ENCODE data around the gene NENF.
"Not testable (repeated sequence)": the region's sequence is repeated elsewhere in the genome, so short reads cannot be mapped to it uniquely, and the experiment has no call there.

The NENF gene

DNA sequence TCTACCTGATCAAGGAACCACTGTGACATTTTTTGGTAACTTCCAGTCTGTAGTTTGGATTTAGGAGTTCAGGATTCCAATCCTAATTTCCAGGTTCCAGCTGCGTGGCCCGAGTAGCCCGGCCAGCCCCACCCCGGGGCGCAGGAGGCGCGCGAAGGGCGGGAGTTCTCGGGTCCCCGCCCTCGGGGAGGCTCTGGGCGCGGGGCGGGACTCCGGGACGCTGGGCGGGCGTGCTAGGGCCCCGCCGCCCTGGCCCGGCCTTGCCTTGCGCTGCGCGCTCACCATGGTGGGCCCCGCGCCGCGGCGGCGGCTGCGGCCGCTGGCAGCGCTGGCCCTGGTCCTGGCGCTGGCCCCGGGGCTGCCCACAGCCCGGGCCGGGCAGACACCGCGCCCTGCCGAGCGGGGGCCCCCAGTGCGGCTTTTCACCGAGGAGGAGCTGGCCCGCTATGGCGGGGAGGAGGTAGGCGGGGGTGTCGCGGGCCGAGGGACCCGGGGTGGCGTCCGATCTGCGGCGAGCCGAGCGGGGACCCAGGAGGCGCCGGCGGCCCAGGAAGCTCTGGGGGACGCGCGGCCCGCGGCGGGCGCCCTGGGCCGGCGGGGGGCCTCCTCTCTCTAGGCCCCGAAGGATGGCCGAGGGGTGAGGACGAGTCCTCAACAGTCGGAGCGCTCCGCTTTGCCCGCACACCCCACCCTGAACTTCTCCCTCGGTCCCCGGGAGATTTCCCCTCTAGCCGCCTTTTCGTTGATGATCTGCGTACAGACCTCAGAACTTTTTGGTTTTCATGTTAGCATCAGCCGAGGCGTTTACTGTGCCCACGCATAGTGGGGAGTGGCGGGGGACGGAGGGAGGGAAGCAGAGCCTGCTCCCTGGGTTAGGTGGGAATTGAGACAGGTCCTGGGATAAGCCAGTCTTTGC is at the start of gene NENF:
NENF (plus strand) TSS at position 260 of the 916 bp plus-strand sequence; CDS start at position 284, 24 bp downstream.
- DNase-seq, result peak; percentile 43

DNA sequence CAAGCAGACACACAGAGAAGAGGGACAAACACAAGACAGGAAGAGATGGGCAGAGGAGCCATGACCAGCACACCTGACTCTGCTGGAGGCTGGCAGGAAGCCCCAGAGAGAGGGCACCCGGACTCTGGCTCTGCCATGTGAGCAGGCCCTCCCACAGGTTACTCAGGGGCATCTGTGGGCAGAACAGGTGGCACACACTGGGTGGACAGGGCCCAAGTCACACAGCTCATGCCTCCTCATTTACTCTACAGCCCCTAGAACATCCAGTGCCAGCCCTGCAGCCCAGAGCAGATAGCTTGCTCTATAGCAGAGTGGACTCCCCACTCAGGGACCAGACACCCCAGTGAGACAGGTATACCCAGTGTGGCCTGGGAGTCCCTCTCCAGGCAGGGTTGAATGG is 46.7 kb upstream of the NENF start:
- no peak for DNase-seq

DNA sequence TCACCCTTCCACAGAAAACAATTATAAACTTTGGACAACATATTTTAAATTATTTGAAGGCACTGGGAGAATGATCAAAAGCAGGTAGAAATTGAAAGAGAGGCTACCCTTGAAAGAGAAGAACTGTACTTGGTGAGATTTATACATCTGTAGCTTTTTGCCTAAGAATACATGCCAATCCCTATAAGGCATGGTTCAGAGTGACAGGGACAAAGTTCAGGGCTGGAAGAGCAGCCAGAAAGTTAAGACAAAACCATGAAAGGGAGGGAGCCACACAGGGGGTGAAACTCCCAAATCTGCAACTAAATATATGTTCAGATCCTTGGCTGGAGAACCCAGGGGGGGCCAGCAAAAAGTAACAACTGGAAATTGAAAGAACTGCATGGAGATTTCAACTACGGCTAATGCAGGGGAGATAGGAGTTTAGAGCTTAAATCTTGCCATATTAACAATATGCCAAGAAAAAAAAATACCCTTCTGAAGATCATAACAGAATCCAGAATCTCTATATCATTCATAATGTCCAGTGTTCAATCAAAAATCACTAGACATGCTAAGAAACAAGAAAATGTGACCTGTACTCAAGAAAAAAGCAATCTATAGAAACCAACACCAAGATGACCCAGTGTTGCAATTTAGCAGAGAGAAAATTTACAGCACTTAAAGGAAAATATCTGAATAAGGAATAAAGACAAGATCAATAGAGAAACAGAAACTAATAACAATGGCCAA is 43.6 kb upstream of the NENF start:
- no peak for DNase-seq

DNA sequence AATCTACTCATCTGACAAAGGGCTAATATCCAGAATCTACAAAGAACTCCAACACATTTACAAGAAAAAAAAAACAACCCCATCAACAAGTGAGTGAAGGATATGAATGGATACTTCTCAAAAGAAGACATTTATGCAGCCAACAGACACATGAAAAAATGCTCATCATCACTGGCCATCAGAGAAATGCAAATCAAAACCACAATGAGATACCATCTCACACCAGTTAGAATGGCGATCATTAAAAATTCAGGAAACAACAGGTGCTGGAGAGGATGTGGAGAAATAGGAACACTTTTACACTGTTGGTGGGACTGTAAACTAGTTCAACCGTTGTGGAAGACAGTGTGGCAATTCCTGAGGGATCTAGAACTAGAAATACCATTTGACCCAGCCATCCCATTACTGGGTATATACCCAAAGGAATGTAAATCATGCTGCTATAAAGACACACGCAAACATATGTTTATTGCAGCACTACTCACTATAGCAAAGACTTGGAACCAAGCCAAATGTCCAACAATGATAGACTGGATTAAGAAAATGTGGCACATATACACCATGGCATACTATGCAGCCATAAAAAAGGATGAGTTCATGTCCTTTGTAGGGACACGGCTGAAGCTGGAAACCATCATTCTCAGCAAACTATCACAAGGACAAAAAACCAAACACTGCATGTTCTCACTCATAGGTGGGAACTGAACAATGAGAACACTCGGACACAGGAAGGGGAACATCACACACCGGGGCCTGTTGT is 36.9 kb upstream of the NENF start:
- DNase-seq, result not testable (repeated sequence)

DNA sequence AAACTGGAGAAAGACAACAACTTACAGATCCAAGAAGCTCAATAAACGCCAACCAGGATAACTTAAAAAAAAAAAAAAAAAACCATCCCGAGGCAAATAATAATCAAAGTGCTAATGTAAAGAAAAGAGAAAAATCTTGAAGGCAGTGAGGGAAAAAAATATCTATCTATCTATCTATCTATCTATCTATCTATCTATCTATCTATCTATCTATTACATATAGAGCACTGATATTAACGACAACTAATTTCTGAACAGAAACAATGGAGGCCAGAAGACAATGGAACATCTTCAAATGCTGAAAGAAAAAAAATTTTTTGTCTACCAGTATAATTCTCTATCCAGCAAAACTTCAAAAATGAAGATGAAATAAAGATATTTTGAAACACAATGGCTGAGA is 36.1 kb upstream of the NENF start:
- DNase-seq, result no peak

DNA sequence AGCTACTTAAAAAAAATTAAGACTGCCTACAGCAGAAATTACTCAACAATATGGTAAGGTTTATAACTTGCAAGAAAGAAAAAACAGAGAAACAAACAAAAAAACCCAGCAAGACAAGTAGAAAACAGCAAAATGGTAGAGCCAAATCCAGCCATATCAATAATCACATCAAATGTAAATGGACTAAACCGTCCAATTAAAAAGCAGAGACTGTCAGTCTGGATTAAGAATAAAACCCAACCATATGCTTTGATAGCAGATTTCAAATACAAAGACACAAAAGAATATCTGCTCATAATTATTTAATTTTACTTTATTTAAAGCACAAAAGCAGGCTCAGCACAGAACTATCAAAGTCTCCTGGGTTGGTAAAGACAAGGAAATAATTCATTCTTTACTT is 35.5 kb upstream of the NENF start:
- DNase-seq, result no peak

DNA sequence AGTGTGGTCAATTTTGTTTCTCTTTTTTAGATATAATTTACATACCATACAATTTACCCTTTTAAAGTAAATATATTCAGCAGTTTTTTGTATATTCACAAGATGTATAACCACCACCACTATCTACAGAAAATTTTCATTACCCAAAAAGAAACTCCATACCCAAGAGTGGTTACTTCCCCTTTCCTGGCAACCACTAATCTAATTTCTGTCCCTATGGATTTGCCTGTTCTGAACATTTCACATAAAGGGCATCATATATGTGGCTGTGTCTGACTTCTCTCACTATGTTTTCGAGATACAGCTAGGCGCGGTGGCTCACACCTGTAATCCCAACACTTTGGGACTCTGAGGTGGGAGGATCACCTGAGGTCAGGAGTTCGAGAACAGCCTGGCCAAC is 31.7 kb upstream of the NENF start:
- DNase-seq, result no peak

DNA sequence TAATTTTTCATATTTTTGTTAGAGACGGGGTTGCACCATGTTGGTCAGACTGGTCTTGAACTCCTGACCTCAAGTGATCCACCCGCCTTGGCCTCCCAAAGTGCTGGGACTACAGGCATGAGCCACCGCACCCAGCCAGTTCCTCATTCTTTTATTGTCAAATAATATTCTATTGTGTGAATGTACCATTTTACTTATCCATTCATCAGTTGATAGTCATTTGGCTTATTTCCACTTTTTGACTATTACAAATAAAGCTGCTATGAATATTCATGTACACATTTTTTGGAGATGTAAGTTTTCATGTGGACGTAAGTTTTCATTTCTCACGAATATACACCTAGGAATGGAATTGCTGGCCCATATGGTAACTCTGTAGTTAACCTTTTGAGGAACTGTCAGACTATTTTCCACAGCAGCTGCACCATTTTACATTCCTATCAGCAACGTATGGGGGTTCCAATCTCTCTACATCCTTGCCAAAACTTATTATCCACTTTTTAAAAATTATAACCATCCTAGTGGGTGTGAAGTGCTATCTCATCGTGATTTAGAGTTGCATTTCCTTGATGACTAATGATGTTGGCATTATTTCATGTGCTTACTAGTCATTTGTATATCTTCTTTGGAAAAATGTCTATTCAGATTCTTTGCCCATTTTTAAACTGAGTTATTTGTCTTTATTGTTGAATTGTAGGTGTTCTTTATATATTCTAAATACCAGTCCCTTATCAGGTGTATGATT is 30.7 kb upstream of the NENF start:
- DNase-seq, result no peak

DNA sequence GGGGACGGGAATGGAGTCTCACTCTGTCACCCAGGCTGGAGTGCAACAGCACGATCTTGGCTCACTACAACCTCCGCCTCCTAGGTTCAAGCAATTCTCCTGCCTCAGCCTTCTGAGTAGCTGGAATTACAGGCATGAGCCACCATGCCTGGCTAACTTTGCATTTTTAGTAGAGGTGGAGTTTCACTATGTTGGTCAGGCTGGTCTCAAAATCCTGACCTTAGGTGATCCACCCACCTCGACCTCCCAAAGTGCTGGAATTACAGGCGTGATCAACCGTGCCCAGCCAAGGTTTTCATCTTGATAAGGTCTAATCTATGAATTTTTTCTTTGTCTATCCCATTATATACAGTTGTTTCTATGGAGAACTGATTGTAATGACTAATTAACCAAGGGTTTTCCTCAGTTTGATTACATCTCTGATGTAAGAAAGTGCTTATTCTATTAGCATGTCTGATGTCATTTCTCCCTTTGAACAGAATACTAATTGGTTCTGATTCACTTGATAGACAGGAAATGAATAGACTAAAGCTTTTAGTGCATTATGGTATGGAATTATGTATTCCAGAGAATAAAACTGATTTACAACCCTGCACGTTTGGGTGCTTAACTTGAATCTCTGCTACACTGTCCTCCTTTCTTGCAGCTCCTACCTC is 29.9 kb upstream of the NENF start:
- no peak for DNase-seq

DNA sequence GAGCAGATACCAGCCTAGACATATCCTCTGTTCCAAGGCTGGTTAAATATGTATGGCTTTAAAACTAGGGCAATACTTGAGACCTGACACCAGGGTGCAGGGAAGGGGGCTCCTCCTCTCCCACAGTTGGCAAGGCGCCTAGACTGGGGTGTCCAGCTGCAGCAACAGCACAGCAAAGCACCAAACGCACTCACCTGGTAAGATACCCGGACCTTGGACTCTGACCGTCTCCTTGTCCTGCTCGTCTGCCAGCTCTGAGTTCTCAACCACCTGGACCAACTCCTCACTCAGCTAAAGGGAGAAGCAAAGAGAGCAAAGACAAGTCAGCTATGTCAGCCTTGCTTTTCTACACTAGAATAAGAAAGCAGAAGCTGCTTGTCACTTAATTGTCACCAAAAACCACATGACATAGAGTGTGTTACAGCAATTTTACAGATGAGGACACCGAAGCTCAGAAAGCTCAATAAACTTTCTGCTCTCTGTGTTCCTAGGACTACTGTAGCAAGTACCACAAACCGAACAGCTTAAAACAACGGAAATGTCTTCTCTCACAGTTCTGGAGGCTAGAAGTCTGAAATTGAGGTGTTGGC is 22.4 kb upstream of the NENF start:
- no peak for DNase-seq

DNA sequence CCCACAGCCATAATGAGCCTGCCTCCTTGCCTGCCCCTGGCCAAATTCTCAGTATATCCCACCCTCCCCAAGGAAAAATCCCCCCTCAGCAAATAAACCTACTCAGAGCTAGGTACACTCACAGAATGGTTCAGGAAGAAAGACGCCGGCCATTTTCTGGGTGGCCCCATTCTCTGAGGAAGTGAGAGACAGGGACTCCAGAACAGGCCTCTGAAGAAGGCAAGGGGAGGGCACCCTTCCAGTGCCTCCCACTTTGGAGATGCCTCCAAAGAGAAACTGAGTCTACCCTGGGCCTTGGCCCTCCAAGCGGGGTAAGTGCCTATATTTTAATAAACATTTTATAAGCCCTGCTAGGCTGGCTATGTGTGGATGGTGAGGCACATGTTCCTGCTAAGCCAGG is 20.3 kb upstream of the NENF start:
- no peak for DNase-seq

DNA sequence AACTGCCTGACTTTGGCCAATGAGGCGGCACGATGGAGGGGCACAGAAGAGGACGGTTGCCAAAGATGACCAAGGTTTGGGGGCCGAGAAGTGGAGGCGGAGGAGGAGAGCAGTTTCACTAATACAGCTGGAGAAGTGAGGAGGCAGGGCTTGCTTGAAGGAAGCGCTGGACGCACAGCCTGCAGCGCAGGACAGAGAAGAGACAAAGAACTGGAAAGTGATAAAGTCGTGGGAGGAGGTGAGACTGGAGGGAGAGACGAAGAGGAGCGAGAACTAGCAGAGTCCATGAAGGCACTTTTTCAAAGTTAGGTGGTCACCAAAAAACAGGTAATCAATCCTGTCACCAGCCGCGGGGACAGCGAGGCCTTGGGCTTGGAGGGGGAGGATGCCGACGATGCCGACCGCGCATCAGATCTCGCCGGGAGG is 18.8 kb upstream of the NENF start:
- no peak for DNase-seq

DNA sequence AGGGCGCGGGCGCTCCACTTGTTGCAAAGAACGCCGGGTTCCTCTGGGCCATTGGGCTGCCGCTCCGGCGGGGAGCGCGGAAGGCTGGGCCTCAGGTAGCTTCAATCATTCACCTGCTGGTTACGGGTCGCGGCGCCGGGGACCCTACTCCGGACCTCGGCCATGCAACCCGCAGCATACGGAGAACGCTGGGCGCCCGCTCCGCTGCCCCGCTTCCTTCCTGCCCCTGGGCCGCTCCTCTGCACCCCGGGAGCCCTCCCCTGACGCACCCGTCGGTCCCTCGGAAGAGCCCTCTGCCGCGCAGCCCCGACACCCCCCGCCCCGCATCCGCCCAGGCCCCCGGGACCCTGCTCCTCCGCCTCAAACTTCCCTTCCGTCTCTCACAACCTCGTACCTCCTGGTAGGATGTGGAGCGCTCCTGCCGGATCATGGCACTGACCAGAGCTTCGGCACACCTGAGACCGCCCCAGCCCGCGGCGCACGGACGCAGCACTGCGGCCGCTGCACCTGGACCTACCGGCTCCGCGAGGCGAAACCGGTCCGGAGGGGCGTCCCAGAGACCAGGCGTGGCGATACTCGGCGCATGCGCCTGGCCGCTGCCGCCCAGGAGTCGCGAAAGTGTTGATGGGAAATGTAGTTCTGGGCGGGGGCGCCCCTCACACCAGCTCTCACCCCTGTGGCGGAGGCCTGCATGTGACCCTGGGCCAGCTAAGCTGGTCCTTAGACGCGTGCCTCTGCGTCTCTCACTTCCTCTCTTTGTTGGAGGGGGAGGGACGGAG is 18.2 kb upstream of the NENF start, which contains the start of gene PACC1:
PACC1 (minus strand) TSS at position 559 of the 779 bp plus-strand sequence; CDS start at position 430, 129 bp downstream.
- peak; percentile 93 for DNase-seq

DNA sequence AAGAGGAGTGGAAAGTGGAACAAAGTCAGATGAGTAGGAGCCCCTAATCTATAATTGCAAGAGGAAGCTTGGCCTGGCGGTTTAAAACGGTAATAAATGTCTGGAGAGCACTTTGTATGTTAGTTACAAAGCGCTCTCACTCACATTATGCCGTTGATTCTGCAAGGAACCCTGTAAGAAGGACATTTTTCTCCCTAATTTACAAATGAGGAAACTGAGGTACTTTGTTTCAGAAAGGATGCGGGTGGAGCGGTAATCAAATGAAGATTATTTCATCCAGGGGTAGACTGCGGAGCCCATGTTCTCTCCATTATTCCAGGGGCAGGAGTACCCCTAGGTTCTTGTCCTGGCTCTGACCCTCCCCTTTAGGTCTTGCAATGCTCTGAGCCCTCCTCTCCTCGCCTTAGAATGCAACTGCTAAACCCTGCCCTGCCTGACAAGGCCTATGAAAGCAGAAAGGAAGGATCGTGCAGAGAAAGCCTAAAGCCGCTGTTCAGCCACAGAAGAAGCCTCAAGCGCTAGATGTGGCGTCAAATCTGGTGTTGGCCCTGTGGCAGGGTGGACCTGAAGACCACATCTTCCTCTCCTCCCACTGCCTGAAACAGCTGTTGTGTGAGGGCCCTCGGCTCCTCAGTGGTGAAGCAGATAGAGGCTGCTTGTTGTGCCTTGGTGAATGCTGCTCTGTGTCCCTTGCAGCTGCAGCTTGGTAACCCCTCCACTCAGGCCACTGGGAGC is 17.4 kb upstream of the NENF start:
- DNase-seq, result no peak

DNA sequence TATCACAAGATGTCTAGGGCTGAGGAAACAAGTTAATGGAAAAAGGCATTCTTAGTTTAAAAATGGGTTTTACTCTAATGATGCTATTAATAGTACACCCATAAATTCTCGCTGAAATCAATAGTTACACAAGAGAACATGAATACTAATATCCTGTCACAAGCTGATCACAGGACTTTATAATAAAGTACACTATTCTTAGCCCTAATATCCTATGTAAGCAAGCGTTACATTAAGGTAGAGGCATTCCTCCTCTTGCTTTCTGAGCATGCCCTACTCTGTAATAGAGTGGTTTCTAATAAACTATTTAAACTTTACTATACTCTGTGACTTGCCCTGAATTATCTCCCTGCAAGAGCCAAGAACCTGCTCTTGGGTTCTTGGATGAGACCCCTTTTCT is 11.6 kb upstream of the NENF start:
- no peak for DNase-seq

DNA sequence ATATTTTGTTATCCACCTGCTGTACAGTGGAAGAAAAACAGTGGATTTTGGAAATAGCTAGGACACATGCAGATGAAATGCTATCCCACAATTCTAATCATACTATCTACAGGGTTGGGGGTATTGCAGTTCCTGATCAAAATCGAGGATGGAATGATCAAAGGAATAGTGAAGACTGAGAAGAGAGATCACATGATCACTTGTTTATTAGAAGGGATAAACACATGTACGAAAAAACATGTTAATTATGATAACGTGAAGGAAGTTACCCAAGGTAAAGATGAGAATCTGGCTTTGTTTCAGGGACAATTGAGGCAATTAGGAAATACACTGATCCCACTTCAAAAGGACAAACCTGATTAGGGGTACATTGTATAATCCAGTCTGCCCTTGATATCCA is 8.8 kb upstream of the NENF start:
- DNase-seq, result no peak

DNA sequence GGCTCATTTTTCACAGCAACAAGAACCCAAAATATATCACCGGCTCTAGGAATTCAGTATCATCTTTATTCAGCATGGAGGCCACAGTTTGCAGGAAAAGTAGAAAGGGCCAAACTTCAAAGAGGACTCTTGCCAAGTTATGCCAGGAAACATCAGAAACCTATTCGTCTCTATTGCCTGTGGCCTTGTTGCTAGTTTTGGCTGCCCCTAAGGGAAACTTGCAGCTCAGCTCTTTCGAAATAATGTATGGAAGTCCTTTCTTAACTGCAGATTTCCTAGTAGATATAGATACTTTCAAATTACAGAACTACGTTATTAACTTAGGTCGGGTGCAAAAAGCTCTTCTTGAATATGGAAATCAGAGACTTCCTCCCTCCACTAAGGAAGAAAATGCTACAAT is 4.2 kb upstream of the NENF start:
- DNase-seq, result peak; percentile 44

DNA sequence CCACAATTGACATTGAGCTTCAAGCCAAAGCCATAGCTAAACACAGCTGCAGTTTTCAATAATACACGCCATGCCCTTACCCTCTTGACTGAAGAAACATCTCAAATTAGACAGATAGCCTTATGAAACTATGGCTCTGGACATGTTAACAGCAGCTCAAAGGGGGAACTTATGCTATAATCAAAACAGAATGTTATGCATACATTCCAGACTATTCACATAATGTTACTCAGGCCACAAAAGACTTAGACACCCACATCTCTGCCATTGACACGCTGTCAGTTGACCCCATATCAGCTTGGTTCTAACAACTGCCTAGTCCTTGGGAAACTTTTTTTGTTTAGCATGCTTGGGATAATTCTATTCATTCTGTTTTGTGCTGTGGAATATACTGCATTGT is 2.3 kb upstream of the NENF start:
- no peak for DNase-seq

DNA sequence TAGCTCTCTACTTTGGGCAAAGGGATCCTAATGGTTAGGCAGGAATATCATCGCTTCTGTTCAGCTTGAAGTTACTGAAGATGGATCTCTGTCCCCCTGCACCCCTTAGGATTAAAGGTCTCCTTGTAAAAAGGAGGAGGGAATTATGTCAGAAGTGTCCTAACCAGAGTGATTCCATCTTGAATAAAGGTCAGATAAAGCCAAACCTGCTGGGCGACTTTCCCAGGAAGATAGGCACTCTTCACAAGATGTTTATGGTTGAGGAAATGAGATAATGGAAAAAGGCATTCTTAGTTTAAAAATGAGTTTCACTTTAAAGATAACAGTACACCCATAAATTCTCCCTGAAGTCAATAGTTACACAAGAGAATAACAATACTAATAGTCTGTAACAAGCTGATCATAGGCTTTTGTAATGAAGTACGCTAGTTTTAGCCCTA is 1.7 kb upstream of the NENF start:
- no peak for DNase-seq

DNA sequence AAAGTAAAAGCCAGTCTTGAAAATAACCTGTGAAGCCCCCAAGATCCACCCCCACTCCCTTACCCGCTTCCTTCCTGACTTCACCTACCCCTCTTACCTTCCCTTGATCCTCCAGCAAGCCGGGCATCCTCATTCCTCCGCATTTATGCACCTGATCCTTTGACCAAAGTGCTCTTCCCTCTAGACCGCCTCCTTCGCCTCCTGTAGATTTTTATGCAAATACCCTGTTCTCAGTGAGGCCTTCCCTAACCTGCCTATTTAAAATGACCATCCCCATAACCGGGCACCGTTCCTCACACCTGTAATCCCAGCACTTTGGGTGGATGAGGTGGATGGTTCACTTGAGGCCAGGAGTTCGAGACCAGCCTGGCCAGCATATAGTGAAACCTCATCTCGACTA is 1.1 kb upstream of the NENF start:
- DNase-seq, result no peak

Measured in GF-D8 (cell line).